ENCODE measurements around the gene NBR1.
"Not testable (repeated sequence)": the region's sequence is repeated elsewhere in the genome, so short reads cannot be mapped to it uniquely, and the experiment has no call there.

The NBR1 gene, protein sequence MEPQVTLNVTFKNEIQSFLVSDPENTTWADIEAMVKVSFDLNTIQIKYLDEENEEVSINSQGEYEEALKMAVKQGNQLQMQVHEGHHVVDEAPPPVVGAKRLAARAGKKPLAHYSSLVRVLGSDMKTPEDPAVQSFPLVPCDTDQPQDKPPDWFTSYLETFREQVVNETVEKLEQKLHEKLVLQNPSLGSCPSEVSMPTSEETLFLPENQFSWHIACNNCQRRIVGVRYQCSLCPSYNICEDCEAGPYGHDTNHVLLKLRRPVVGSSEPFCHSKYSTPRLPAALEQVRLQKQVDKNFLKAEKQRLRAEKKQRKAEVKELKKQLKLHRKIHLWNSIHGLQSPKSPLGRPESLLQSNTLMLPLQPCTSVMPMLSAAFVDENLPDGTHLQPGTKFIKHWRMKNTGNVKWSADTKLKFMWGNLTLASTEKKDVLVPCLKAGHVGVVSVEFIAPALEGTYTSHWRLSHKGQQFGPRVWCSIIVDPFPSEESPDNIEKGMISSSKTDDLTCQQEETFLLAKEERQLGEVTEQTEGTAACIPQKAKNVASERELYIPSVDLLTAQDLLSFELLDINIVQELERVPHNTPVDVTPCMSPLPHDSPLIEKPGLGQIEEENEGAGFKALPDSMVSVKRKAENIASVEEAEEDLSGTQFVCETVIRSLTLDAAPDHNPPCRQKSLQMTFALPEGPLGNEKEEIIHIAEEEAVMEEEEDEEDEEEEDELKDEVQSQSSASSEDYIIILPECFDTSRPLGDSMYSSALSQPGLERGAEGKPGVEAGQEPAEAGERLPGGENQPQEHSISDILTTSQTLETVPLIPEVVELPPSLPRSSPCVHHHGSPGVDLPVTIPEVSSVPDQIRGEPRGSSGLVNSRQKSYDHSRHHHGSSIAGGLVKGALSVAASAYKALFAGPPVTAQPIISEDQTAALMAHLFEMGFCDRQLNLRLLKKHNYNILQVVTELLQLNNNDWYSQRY

DNA sequence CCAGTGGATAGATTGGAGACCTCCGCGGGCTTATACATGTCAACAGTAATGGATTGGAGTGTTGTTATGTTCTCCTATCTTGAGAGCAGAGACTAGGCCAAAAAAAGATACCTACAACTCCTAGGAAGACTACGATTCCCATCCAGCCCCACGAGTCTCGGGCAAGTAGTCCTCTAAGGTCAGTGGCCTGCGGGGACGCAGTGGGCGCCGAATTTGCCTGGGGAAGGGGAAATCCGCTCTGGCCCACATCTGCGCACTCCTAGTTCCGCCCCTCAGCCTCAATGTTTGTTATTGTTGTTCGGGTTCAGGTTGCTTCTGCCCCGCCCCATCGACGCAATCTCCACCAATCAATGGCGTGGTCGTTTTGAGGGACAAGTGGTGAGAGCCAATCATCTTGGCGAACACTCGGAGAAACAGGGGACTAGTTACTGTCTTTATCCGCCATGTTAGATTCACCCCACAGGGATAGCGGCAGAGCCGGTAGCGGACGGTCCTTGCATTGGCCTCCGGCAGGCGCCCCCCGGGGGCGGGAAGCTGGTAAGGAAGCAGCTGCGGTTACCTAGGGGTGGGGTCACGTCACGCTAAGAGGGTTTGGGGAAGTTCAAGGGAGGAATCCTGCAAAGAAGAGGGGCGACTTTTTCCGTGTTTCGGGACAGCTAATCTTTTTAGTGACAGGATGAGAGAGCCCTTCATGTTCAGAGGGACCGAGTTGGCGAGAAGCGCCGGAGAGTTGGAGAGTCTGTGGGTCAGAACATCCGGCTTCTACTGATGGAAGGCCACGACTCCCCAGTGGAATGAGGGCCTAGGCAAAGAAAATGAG, at the start of gene NBR1:
Gene NBR1, plus strand, starts transcription at position 449 of the 820 bp plus-strand sequence. CDS start 4,586 bp downstream, outside the sequence.
- peak; percentile 89 for FAIRE-seq

DNA sequence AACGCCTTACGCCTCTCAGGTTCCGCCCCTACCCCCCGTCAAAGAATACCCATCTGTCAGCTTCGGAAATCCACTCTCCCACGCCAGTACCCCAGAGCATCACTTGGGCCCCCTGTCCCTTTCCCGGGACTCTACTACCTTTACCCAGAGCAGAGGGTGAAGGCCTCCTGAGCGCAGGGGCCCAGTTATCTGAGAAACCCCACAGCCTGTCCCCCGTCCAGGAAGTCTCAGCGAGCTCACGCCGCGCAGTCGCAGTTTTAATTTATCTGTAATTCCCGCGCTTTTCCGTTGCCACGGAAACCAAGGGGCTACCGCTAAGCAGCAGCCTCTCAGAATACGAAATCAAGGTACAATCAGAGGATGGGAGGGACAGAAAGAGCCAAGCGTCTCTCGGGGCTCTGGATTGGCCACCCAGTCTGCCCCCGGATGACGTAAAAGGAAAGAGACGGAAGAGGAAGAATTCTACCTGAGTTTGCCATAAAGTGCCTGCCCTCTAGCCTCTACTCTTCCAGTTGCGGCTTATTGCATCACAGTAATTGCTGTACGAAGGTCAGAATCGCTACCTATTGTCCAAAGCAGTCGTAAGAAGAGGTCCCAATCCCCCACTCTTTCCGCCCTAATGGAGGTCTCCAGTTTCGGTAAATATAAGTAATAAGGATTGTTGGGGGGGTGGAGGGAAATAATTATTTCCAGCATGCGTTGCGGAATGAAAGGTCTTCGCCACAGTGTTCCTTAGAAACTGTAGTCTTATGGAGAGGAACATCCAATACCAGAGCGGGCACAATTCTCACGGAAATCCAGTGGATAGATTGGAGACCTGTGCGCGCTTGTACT, 45.7 kb upstream of the NBR1 start, which contains the start of gene BRCA1:
Gene BRCA1, minus strand, starts transcription at position 232 of the 834 bp plus-strand sequence. CDS start 1,268 bp downstream, outside the sequence.
- FAIRE-seq: peak; percentile 96

DNA sequence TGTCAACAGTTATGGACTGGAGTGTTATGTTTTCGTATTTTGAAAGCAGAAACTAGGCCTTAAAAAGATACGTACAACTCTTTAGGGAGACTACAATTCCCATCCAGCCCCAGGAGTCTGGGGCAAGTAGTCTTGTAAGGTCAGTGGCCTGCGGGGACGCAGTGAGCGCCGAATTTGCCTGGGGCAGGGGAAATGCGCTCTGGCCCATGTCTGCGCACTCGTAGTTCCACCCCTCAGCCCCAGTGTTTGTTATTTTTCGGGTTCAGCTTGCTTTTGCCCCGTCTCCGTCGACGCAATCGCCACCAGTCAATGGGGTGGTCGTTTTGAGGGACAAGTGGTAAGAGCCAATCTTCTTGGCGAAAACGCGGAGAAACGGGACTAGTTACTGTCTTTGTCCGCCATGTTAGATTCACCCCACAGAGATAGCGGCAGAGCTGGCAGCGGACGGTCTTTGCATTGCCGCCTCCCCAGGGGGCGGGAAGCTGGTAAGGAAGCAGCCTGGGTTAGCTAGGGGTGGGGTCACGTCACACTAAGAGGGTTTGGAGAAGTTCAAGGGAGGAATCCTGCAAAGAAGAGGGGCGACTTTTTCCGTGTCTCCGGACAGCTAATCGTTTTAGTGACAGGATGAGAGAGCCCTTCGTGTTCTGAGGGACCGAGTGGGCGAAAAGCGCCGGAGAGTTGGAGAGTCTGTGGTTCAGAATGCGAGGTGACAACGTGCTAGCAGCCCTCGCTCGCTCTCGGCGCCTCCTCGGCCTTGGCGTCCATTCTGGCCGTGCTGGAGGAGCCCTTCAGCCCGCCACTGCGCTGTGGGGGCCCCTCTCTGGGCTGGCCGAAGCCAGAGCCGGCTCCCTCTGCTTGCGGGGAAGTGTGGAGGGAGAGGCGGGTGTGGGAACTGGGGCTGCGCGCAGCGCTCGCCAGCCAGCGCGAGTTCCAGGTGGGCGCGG, 44.8 kb upstream of the NBR1 start:
- no peak for FAIRE-seq

DNA sequence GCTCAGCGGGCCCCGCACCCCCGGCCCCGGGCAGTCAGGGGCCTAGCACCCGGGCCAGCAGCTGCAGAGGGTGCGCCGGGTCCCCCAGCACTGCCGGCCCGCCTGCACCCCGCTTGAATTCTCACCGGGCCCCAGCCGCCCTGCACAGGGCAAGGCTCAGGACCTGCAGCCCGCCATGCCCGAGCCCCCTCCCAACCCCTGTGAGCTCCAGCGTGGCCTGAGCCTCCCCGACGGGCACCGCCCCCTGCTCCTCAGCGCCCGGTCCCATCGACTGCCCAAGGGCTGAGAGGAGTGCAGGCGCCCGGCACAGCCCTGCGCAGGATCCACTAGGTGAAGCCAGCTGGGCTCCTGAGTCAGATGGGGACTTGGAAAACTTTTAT, 44.1 kb upstream of the NBR1 start:
- FAIRE-seq: no peak

DNA sequence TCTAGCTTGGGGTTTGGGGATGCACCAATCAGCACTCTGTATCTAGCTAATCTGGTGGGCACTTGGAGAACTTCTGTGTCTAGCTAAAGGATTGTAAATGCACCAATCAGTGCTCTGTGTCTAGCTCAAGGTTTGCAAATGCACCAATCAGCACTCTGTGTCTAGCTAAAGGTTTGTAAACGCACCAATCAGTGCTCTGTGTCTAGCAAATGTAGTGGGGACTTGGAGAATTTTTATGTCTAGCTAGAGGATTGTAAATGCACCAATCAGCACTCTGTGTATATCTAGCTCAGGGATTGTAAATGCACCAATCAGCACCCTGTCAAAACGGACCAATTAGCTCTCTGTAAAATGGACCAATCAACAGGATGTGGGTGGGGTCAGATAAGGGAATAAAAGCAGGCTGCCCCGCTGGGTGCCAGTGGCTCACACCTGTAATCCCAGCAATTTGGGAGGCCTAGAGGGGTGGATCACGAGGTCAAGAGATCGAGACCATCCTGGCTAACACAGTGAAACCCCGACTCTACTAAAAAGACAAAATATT, 43.6 kb upstream of the NBR1 start:
- FAIRE-seq: not testable (repeated sequence)

DNA sequence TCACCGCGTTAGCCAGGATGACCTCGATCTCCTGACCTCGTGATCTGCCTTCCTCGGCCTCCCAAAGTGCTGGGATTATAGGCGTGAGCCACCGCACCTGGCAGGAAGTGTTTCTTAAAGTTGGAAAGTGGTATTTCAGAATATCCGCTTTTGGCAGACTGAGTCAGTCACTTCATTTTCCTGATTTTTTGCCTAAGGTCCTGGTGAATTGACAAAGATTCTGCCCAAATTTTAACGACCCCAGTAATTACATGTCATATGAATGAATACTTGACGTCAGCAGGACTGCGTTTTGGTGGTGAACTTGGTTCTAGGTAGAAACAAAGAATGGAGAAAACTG, 41.4 kb upstream of the NBR1 start:
- no peak for FAIRE-seq

DNA sequence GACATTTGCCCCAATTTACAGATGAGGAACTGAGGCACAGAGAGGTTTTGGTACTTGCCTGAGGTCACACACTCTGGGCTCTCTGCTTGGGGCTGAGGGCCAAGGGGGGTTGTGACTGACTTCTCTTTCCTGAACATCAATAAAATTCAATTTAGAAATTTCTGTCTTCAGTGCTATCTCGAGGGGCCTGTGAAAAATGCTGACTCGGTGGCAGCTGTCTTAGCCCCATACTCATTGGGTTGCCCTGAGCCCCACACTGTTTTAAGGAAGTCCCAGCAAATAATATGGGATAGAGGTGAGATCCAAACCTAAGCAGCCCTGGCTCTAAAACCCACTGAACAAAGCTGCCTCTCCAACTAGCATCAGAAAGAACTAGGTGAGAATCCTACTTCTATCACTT, 38.9 kb upstream of the NBR1 start:
- no peak for FAIRE-seq

DNA sequence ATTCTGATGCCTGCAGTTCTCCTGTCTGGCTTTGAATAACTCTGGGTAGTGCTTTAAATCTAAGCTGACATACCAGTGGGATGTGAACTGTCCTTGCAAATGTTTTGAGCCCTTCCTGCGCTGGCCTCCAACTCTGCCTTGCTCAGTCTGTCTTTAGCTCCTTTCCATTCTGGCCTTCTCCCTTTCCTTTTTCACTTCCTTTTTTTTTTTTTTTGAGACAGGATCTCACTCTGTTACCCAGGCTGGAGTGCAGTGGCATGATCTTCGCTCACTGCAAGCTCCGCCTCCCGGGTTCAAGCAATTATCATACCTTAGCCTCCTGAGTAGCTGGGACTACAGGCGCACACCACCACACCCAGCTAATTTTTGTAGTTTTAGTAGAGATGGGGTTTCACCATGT, 37.6 kb upstream of the NBR1 start:
- not testable (repeated sequence) for FAIRE-seq

DNA sequence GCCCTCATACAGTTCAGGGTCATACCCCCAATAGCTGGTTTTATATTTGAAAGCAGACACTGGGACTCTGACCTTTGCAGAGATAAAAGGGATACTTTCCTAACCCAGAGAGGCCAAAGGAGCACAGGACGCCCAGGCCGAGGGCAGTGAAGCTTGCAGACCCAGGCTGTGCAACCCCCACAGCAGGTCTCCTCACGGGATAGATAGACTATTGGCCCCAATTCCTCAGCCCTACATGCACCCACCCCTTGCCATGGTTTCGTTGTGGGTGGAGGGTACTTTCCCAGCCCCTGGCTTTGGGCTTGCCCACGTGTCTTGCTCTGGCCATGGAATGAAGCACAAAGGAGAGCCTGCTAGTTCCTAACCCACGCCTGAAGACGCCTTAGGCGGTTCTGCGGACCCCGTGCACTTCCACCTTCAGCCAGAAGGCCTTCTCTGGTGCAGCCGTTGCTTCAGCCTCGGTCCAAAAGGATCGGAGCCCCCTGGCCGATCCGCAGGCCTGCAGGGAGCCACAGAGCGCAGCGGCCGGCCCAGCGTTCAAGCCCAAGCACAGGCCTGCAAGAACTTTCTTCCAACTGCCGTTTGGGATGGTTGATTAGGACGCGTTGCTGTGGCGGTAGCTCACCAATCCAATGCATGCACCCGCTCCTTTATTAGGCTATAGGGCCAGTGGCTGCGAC, 36.1 kb upstream of the NBR1 start:
- no peak for FAIRE-seq

DNA sequence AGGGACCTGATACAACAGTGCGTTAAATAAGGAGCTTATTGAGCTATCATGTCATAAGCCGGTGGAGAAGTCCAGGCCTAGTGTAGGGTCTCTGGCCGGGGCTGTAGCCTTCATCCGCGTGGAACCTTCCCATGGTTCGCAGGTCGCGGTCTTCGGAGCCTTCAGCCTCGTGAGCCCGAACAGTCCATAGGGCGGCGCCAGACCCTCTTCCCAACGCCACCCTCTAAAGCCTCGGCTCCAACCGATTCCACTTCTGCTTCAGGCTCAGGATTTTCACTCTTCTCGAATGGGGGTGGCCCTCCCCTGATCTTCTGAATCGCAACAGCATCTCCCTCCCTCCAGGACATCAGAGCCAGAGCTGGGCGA, 35.6 kb upstream of the NBR1 start:
- no peak for FAIRE-seq

DNA sequence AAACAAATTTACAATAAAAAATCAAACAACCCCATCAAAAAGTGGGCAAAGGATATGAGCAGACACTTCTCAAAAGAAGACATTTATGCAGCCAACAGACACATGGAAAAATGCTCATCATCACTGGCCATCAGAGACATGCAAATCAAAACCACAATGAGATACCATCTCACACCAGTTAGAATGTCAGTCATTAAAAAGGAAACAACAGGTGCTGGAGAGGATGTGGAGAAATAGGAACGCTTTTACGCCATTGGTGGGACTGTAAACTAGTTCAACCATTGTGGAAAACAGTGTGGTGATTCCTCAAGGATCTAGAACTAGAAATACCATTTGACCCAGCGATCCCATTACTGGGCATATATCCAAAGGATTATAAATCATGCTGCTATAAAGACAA, 34.4 kb upstream of the NBR1 start:
- not testable (repeated sequence) for FAIRE-seq

DNA sequence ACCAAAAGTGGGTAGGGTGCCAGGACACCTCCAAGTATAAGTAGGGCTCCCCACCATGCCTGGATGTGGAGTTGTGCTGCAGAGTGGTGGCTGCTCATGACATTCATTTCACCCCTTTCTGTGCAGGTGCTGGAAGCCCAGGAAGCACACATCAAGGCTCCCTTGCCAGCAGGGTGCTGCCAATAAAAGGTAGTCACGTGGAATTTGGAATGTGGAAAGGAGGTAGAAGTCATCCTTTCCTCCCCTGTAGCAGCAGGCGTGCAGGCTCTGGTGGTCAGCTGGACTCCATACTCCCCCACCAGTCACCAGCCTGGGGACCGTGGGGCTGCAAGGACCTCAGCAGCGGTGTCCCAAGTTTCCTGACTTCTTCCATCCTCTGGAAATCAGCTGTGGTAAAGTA, 32.5 kb upstream of the NBR1 start:
- FAIRE-seq: not testable (repeated sequence)

DNA sequence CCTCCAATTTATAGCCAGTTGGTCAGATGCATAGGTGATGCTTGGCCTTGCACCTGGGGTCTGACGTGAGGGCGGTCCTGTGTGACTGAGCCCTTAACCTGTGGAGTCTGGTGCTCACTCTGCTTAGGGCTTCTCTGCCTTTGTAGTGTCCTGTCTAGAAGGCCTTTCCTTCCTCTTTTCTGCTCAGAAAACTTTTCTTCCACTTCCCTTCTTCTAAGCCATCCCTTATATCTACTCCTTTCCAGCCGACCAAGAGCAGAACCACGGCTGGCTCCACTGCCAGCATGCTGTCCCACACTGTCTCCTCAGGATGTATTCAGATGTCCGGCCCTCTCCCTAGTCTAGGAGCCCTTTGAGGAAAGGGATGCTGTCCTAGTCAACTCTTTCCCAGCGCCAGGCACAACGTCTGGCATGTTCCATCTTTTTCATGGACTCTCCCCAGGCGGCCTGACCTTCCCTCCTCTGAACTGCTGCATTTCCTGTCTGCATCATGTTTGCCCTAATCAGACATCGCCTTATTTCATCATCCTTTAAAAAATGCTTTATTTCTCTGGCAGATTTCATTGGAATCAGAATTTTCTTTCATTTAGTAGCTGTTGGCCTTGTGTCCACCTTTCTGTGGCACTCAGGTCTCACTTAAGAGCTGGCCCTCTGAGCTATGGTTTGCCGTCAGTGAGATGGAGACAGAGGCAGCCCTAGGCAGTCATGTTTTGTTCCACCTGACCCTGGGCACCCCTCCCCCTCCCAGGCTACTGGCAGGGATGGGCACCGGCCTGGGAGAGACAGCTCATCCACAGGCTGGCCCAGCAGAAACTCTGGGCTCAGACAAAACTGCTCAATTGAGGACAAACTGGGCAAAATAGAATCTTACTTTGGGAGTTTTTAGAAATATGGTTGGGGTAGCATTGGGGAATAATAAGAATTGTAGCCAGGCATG, 30.4 kb upstream of the NBR1 start:
- no peak for FAIRE-seq

DNA sequence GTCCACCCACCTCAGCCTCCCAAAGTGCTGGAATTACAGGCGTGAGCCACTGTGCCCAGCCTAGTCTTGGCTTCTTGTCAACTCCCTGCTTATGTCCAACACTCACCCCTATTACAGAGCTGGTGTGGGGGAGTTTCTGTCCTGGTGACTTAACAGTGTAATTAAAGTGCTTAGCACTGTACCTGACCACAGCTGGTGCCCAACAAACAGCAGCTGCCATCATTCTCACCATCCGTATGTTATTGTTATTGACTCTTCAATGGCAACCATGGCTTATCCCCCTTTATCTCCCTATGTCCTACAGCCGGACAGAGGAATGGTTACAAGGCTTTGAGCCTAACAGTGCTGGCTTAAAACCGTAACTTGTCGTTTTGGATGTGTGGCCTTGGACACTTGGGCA, 28.9 kb upstream of the NBR1 start:
- FAIRE-seq: no peak

DNA sequence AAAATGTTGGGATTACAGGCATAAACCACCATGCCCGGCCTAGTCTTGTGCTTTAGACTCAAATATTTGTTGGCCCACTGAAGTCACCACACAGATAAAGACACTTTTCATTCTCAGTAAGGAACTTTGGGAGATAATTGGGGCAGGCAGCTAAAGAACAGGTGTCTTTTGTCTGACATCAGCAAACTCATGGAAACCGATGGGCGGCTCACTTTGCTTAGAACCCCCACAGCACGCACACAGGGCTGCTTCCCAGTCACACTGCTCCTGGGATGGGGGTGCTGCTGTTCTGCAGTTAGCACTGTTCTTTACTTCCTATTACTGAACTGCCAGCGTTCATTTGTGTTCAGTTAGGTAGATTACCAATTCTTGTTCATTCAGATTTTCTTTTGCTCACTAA, 27.8 kb upstream of the NBR1 start:
- no peak for FAIRE-seq

DNA sequence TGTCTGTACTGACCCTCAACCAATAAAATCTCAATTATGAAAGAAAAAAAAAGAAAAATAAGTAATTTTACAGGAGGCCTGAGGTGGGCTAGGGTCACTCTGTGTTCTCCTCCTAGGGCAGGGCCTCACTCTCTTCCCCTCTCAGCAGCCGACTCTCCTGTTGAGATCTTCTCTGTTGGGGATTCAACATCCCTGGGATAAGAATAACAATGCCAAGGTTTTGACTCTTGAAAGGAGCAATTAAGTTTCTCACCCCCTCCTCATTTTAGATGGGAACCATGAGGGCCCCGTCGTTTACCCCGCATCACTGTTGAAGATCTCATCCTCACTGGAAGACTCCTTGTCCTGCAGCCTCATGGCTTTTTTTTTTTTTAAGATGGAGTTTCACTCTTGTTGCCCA, 24.4 kb upstream of the NBR1 start:
- FAIRE-seq: no peak

DNA sequence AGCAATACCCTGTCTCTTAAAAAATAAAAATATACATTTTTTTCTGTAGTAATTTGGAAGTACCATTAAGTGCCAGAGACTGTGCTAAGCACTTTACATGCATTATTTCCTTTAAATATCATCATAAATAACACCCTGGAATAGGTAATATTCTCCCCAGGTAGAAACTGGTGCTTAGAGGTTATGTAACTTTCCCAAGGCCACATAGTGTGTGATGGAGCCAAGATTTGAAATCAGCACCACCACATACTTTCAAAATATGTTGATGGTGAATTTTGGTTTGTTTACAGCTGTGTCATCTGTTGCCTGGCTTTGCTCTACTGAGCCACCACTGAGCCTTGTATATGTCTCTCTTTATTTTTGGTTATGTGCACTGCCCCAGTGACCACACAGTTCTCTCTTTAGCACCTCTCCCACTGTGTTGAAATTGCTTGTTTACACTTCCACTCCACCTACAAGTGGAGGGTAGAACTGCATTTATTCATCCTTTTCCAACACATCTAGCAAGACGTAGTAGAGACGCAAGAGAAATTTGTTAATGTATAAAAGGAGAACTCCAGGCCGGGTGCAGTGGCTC, 19.0 kb upstream of the NBR1 start:
- no peak for FAIRE-seq

DNA sequence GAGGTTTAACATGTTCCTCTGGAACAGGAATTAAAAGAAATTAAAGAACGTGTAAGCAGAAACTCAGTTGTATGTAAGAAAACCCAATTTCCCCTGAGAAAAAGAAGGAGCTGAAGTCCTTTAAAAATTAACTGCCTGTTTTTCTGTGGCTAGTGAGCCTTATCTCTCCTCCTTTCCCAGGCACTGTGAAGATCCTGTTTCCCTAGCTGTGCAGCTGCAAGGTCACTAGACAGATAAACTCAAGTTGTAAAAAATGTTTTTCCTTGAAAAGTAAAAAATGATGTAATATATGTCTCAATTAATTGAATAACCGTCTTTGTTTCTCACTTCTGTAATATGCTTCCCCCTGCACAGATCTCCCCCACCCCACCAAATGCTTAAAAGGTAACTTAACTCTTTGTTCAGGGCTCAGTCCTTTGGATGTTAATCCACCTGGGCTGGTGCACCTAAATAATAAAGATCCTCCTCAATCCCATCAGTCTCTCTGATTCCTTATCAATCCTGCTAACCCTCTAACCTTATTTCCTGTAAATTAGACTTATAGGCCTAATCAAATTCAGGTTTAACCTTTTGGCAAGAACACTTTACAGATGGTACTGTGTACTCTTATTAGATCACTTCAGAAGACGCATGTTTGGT, 17.7 kb upstream of the NBR1 start:
- not testable (repeated sequence) for FAIRE-seq
